ENCODE data around the gene POU3F1.

DNA sequence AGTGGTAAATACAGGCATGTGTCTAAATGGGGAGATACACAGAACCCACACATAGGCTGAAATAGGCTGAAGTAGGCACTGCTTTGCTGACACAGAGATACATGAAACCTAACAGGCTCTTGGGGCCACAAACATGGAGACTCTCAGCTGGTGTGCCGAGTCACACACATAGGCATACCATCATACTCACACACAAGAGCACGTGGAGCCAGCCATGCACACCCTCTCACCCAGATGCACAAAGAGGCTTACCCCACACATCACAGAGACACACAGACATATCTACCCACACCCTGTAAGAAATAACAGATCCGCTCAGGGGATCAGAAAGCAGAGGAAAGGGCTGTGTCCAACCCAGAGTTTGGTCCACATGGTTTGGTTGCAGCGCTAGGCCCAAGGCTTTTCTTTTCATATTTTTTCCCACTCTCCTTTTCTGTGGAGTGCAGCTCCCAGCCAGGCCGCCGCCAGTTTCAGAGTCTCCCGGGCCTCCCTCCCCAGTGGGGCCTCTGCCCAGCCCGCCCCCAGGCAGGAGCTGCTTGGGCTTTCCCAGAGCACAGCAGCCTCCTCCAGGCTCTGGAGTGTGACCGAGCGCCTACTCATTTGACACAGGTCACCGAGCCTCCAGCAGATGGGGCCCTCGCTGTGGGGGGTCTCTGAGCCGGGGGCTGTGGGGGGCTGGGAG lies 3.9 kb upstream of the POU3F1 start:
- no peak for TF ChIP-seq CTCF (IDR thresholded peaks at IDR 0.05)
- TF ChIP-seq POLR2A (IDR thresholded peaks at IDR 0.05) = no peak
